K562 (cell line): Measurements from ENCODE around the gene HSD3B7. TPM values are rescaled to one million over a fixed set of nuclear protein-coding genes. Genes with fewer than 3 reads are reported as not detected.
A peak's percentile ranks its signal among the peaks of the same experiment; 100 is the strongest.

Experiments used
- CBX8 ChIP-seq: fragments of 200-600 bp; sonication (generic); IDR thresholded peaks from 2 replicates; pipeline ENCODE4 v1.6.1; 2012; ENCODE audit warnings: borderline replicate concordance, mixed run types, low read depth, mild to moderate bottlenecking, moderate library complexity, mixed read lengths, low read length, control low read depth, inconsistent platforms; ENCODE audit not compliant: poor library complexity, severe bottlenecking; ENCODE audit errors: extremely low read depth
- DACH1 ChIP-seq: fragments of 450-650 bp; IDR thresholded peaks from 2 replicates; pipeline ENCODE4 v1.6.1; 2018; ENCODE audit not compliant: partially characterized antibody
- DNMT1 ChIP-seq: fragments of 450-650 bp; IDR thresholded peaks from 2 replicates; pipeline ENCODE4 v1.6.1; 2016; ENCODE audit warnings: antibody characterized with exemption, mild to moderate bottlenecking
- HNRNPL ChIP-seq: fragments of 200-400 bp; formaldehyde crosslinking; IDR thresholded peaks from 2 replicates; pipeline ENCODE4 v1.6.1; 2017; ENCODE audit warnings: low read depth, mild to moderate bottlenecking, low read length
- MCM3 ChIP-seq: fragments of 450-650 bp; IDR thresholded peaks from 2 replicates; pipeline ENCODE4 v1.6.1; 2016
- NCOA2 ChIP-seq, 2 experiments: fragments of 450-650 bp; IDR thresholded peaks; 2 replicates each; pipeline ENCODE4 v1.6.1; 2018; ENCODE audit warnings: mild to moderate bottlenecking in 2 of 2, moderate library complexity in 1 of 2; ENCODE audit not compliant: partially characterized antibody in 2 of 2
- RBFOX2 ChIP-seq: fragments of 200-400 bp; formaldehyde crosslinking; IDR thresholded peaks from 2 replicates; pipeline ENCODE4 v1.6.1; 2017; ENCODE audit warnings: low read depth, mild to moderate bottlenecking, low read length, moderate library complexity
- RBM14 ChIP-seq: fragments of 200-400 bp; formaldehyde crosslinking; IDR thresholded peaks from 2 replicates; pipeline ENCODE4 v1.6.1; 2018; ENCODE audit warnings: low read depth, mild to moderate bottlenecking, low read length, moderate library complexity, borderline replicate concordance; ENCODE audit not compliant: insufficient read depth
- SMARCB1 ChIP-seq: IDR thresholded peaks from 2 replicates; pipeline ENCODE4 v1.6.1; 2011; ENCODE audit warnings: improper control_type of control experiment, low read depth; ENCODE audit not compliant: insufficient read length
- TRIM24 ChIP-seq, 2 experiments: fragments of 450-650 bp; IDR thresholded peaks; 2 replicates each; pipeline ENCODE4 v1.6.1; 2016
- ZBTB7A ChIP-seq: IDR thresholded peaks from 2 replicates; pipeline ENCODE4 v1.6.1; 2011; ENCODE audit warnings: low read depth, mild to moderate bottlenecking, low read length, moderate library complexity, borderline replicate concordance; ENCODE audit not compliant: control insufficient read depth
- ZFPM2 ChIP-seq: fragments of 250-450 bp; sonication (Bioruptor Pico); IDR thresholded peaks from 2 replicates; pipeline ENCODE4 v1.5.1; 2022; ENCODE audit warnings: mild to moderate bottlenecking
- ZNF436 ChIP-seq: fragments of 250-450, 450-650 bp; sonication (Bioruptor Pico); formaldehyde crosslinking; IDR thresholded peaks from 2 replicates; pipeline ENCODE4 v1.7.0; 2020; ENCODE audit warnings: mild to moderate bottlenecking
- ZNF639 ChIP-seq, 2 experiments: fragments of 200-800 bp in 1 of 2; sonication (Bioruptor generic) in 1 of 2; sonication (generic) in 1 of 2; formaldehyde crosslinking in 1 of 2; IDR thresholded peaks in 1 of 2; conservative IDR thresholded peaks in 1 of 2; 2 replicates each; pipeline versions ENCODE4 v1.5.0 to v1.6.1; 2016 to 2020; ENCODE audit warnings: missing compliant biosample characterization in 1 of 2, missing genetic modification characterization in 1 of 2, missing genetic modification reagents in 1 of 2
- polyA plus RNA-seq, 8 experiments: library from polyadenylated mRNA; depleted of rRNA in 4 of 8; stranded (reverse) in 5 of 8; unstranded in 3 of 8; fragments of >200 nt; fragmentation: Nextera tagmentation in 2 of 8; fragmentation: Illumina TruSeq in 1 of 8; extraction: Ambion mirVana in 2 of 8; extraction: Trizol in 1 of 8; gene quantifications; 2 replicates each; pipeline versions ENCODE4 v1.2.1 to v1.2.3, GENCODE V29; 2011 to 2014; ENCODE audit warnings: inconsistent platforms in 1 of 8, missing spikeins in 1 of 8
- total RNA-seq, 7 experiments: library from RNA; depleted of rRNA in 6 of 7; stranded (reverse); fragments of >200 nt in 6 of 7; fragmentation: Illumina TruSeq in 2 of 7; extraction: Trizol in 2 of 7; gene quantifications; 2 replicates each; pipeline versions ENCODE4 v1.2.1 to v1.2.3, GENCODE V29; 2011 to 2021; ENCODE audit warnings: low replicate concordance in 1 of 7
- TF ChIP-seq, protein P1 (sequence below), 2 experiments: fragments of 450-650 bp; formaldehyde crosslinking in 1 of 2; IDR thresholded peaks; 2 replicates each; pipeline versions ENCODE4 v1.4.0 to v1.6.1; 2014 to 2020; ENCODE audit warnings: mild to moderate bottlenecking in 2 of 2, borderline replicate concordance in 1 of 2, low read depth in 1 of 2
- TF ChIP-seq, protein P2 (sequence below), 2 experiments: fragments of 450-650 bp in 1 of 2; sonication (generic) in 1 of 2; formaldehyde crosslinking; conservative IDR thresholded peaks; 2 replicates each; pipeline versions ENCODE4 v1.4.0 to v1.8.1; 2020 to 2022; ENCODE audit warnings: mild to moderate bottlenecking in 1 of 2, missing genetic modification reagents in 1 of 2

HSD3B7 gene
- total and polyA plus RNA-seq, 9 of the 15 experiments (the other 6 are each of a cell fraction or from before 2014, with no cell fraction given), result 5.4 to 49.1 (median 23.0) TPM

GRCh38 chr16:30941600-30942425 lies 43.2 kb upstream of the HSD3B7 start (continued):
- TF ChIP-seq, protein P1, sequence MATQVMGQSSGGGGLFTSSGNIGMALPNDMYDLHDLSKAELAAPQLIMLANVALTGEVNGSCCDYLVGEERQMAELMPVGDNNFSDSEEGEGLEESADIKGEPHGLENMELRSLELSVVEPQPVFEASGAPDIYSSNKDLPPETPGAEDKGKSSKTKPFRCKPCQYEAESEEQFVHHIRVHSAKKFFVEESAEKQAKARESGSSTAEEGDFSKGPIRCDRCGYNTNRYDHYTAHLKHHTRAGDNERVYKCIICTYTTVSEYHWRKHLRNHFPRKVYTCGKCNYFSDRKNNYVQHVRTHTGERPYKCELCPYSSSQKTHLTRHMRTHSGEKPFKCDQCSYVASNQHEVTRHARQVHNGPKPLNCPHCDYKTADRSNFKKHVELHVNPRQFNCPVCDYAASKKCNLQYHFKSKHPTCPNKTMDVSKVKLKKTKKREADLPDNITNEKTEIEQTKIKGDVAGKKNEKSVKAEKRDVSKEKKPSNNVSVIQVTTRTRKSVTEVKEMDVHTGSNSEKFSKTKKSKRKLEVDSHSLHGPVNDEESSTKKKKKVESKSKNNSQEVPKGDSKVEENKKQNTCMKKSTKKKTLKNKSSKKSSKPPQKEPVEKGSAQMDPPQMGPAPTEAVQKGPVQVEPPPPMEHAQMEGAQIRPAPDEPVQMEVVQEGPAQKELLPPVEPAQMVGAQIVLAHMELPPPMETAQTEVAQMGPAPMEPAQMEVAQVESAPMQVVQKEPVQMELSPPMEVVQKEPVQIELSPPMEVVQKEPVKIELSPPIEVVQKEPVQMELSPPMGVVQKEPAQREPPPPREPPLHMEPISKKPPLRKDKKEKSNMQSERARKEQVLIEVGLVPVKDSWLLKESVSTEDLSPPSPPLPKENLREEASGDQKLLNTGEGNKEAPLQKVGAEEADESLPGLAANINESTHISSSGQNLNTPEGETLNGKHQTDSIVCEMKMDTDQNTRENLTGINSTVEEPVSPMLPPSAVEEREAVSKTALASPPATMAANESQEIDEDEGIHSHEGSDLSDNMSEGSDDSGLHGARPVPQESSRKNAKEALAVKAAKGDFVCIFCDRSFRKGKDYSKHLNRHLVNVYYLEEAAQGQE (IDR thresholded peaks at IDR 0.05; ENCODE audit: borderline replicate concordance), result peak; percentile 60; the same call in 1 of the 2 replicates
- TF ChIP-seq, protein P1 (CRISPR knock-in tag; IDR thresholded peaks at IDR 0.05; ENCODE audit: low read depth), result no peak
- TF ChIP-seq RBM14 (no peak), RBFOX2 (peak; percentile 52), MCM3 (no peak), DACH1 (no peak), DNMT1 (no peak), HNRNPL (no peak), NCOA2 (IDR thresholded peaks at IDR 0.05; ENCODE audit: partially characterized antibody in 2 of 2) (no peak), TRIM24 (IDR thresholded peaks at IDR 0.05) (no peak), CBX8 (no peak), ZBTB7A (no peak), ZNF436 (CRISPR knock-in tag) (no peak), ZNF639 (CRISPR knock-in tag; conservative IDR thresholded peaks at IDR 0.05 in 1 of 2, IDR thresholded peaks at IDR 0.05 in 1 of 2) (no peak), ZFPM2 (CRISPR knock-in tag) (no peak), SMARCB1 (no peak)
- TF ChIP-seq, protein P2, sequence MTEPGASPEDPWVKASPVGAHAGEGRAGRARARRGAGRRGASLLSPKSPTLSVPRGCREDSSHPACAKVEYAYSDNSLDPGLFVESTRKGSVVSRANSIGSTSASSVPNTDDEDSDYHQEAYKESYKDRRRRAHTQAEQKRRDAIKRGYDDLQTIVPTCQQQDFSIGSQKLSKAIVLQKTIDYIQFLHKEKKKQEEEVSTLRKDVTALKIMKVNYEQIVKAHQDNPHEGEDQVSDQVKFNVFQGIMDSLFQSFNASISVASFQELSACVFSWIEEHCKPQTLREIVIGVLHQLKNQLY (CRISPR knock-in tag; conservative IDR thresholded peaks at IDR 0.05), result no peak
